Brain microvascular endothelial cell (primary cell): ENCODE results near the gene PHF19.

Experiments used
- DNase-seq: peaks from one replicate; pipeline ENCODE4 v3.0.0-alpha.2; 2020
- H3K27ac ChIP-seq: fragments of 250-450 bp; sonication (Bioruptor Pico); 2 replicates; pipeline ENCODE4 v1.5.1; 2020; ENCODE audit warnings: mild to moderate bottlenecking, moderate library complexity
- H3K27me3 ChIP-seq: fragments of 250-450 bp; sonication (Bioruptor Pico); replicated peaks from 2 replicates; pipeline ENCODE4 v1.5.1; 2020; ENCODE audit warnings: mild to moderate bottlenecking
- H3K36me3 ChIP-seq: fragments of 250-450 bp; sonication (Bioruptor Pico); replicated peaks from 2 replicates; pipeline ENCODE4 v1.5.1; 2020; ENCODE audit warnings: mild to moderate bottlenecking
- H3K4me3 ChIP-seq: 2 replicates; pipeline ENCODE4 v1.5.1; 2011; ENCODE audit warnings: low read depth, mild to moderate bottlenecking, control low read depth, low read length, moderate library complexity
- CTCF ChIP-seq: IDR thresholded peaks from 2 replicates; pipeline ENCODE4 v1.5.1; 2011; ENCODE audit warnings: low read depth, mild to moderate bottlenecking, moderate library complexity, low read length, control low read depth, inconsistent platforms; ENCODE audit errors: missing control alignments
- in situ Hi-C: cut with HindIII; loops from 2 replicates; pipeline ENCODE4 v1.10.0; 2017; ENCODE audit warnings: low sequenced_read_pairs, low pct_ligation_motif_present

PHF19 gene

GRCh38 chr9:120839146-120839545 is 37.8 kb downstream of the PHF19 start:
- TF ChIP-seq CTCF, result no peak
- in situ Hi-C loops, result no loop called here
- no peak overlapping the region for H3K27ac ChIP-seq
- no peak for DNase-seq
- no peaks in the 10 kb centered on the region for H3K27me3 ChIP-seq
- peaks cover 15% of the 10 kb centered on the region for H3K36me3 ChIP-seq
- no peak overlapping the region for H3K4me3 ChIP-seq

GRCh38 chr9:120837921-120838320 is 39.1 kb downstream of the PHF19 start:
- no peak for DNase-seq
- in situ Hi-C loops, result no loop called here
- Histone ChIP-seq H3K4me3 (no peak overlapping the region), H3K27me3 (no peaks in the 10 kb centered on the region), H3K27ac (no peak overlapping the region), H3K36me3 (peaks cover 18% of the 10 kb centered on the region)
- TF ChIP-seq CTCF, result no peak

- Histone ChIP-seq H3K27ac (no peak overlapping the region), H3K36me3 (peaks cover 47% of the 10 kb centered on the region), H3K4me3 (no peak overlapping the region), H3K27me3 (no peaks in the 10 kb centered on the region)
- in situ Hi-C loops, result no loop called here
- TF ChIP-seq CTCF, result no peak
- no peak for DNase-seq
Measured at GRCh38 chr9:120833325-120833724, 43.7 kb downstream of the PHF19 start.

- no peak for DNase-seq
- in situ Hi-C loops, result no loop called here
- H3K27me3 ChIP-seq, result no peaks in the 10 kb centered on the region
- TF ChIP-seq CTCF, result no peak
- no peak overlapping the region for H3K27ac ChIP-seq
- H3K4me3 ChIP-seq, result no peak overlapping the region
- H3K36me3 ChIP-seq, result peaks cover 47% of the 10 kb centered on the region
Measured at GRCh38 chr9:120832807-120833206, 44.2 kb downstream of the PHF19 start.

- no peak for DNase-seq
- Histone ChIP-seq H3K27ac (no peak overlapping the region), H3K4me3 (no peak overlapping the region), H3K27me3 (no peaks in the 10 kb centered on the region), H3K36me3 (peaks cover 52% of the 10 kb centered on the region)
- no peak for TF ChIP-seq CTCF
- in situ Hi-C loops, result no loop called here
Measured at GRCh38 chr9:120830865-120831264, 46.1 kb downstream of the PHF19 start.

GRCh38 chr9:120830151-120830550 is 46.8 kb downstream of the PHF19 start:
- in situ Hi-C loops, result no loop called here
- Histone ChIP-seq H3K4me3 (no peak overlapping the region), H3K27ac (no peak overlapping the region), H3K36me3 (peaks cover 49% of the 10 kb centered on the region), H3K27me3 (no peaks in the 10 kb centered on the region)
- TF ChIP-seq CTCF, result no peak
- DNase-seq, result peak; percentile 24
